Prostate gland (tissue), 2 donors: ENCODE measurements around the gene ERC2.

ENCODE experiments used
- CTCF ChIP-seq, 4 experiments: fragments of 200-600 bp in 2 of 4; fragments of 450-650 bp in 2 of 4; sonication (generic) in 2 of 4; IDR thresholded peaks; 1 replicate in 3 of 4; 2 replicates in 1 of 4; pipeline ENCODE4 v1.5.1; 2016 to 2019; ENCODE audit warnings: antibody characterized with exemption in 4 of 4, mild to moderate bottlenecking in 2 of 4, moderate library complexity in 2 of 4
- POLR2AphosphoS5 ChIP-seq: sonication (generic); formaldehyde crosslinking; IDR thresholded peaks from one replicate; pipeline ENCODE4 v1.6.1; 2017; ENCODE audit warnings: antibody characterized with exemption

- no peak for TF ChIP-seq POLR2AphosphoS5
- TF ChIP-seq CTCF (IDR thresholded peaks at IDR 0.05), result no peak
Measured at GRCh38 chr3:56318891-56319290, 149.4 kb downstream of the ERC2 start.
